Nephron (organoid): ENCODE measurements around the gene GRK3.

Experiments used
- H3K27ac Mint-ChIP-seq, 3 experiments: 2 replicates each; pipeline ENCODE4 v1.8.0; 2020; ENCODE audit warnings: mixed read lengths in 3 of 3, mild to moderate bottlenecking in 2 of 3, moderate library complexity in 1 of 3
- H3K27me3 Mint-ChIP-seq: 2 replicates; pipeline ENCODE4 v1.8.0; 2021; ENCODE audit warnings: low read depth, mild to moderate bottlenecking, moderate library complexity, mixed read lengths
- H3K36me3 Mint-ChIP-seq: 2 replicates; pipeline ENCODE4 v1.8.0; 2020; ENCODE audit warnings: low read depth, mixed read lengths
- H3K4me1 Mint-ChIP-seq: 2 replicates; pipeline ENCODE4 v1.8.0; 2020; ENCODE audit warnings: mixed read lengths
- H3K4me3 Mint-ChIP-seq, 3 experiments: 2 replicates each; pipeline ENCODE4 v1.8.0; 2020; ENCODE audit warnings: mild to moderate bottlenecking in 3 of 3, mixed read lengths in 3 of 3, moderate library complexity in 2 of 3
- H3K9me3 Mint-ChIP-seq: 2 replicates; pipeline ENCODE4 v1.8.0; 2020; ENCODE audit warnings: mixed read lengths
- CTCF ChIP-seq, 3 experiments: fragments of 200-600 bp; sonication (generic); IDR thresholded peaks; one replicate each; pipeline ENCODE4 v1.5.0; 2021; ENCODE audit warnings: antibody characterized with exemption in 3 of 3; ENCODE audit not compliant: unreplicated experiment in 3 of 3

The GRK3 gene

GRCh38 chr22:25627271-25627852 is 62.9 kb downstream of the GRK3 start:
- Mint-ChIP-seq H3K9me3 (no peaks in the 10 kb centered on the region), H3K4me3 (no peak overlapping the region), H3K27ac (no peak overlapping the region), H3K4me1 (peaks cover 14% of the 10 kb centered on the region), H3K36me3 (no peaks in the 10 kb centered on the region), H3K27me3 (no peaks in the 10 kb centered on the region)
- TF ChIP-seq CTCF (IDR thresholded peaks at IDR 0.05; ENCODE audit: unreplicated experiment in 3 of 3), result no peak

GRCh38 chr22:25628494-25628893 is 64.0 kb downstream of the GRK3 start:
- Mint-ChIP-seq H3K4me1 (peaks cover 13% of the 10 kb centered on the region), H3K27me3 (no peaks in the 10 kb centered on the region), H3K9me3 (no peaks in the 10 kb centered on the region), H3K27ac (no peak overlapping the region), H3K4me3 (no peak overlapping the region), H3K36me3 (no peaks in the 10 kb centered on the region)
- no peak for TF ChIP-seq CTCF (IDR thresholded peaks at IDR 0.05; ENCODE audit: unreplicated experiment in 3 of 3)

DNA sequence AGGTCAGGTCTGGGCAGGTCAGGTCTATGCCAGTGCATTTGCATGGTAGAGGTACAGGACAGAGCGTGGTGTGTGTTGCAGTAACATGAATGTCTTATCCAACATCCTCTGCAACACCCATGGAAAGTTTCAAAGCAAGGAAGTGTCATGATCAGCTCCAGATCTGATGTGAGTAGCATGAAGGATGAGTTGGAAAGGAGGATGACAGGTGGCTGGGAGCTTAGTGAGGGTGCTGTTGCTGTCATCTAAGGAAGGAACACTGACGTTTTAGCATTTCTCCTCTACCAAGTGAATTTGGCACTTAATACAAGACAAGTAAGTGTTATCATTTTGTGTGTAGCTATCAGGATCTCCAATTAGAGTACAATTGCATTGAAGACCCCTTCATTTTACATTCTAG is 65.1 kb downstream of the GRK3 start:
- Mint-ChIP-seq H3K36me3 (no peaks in the 10 kb centered on the region), H3K4me3 (no peak overlapping the region), H3K27ac (no peak overlapping the region), H3K27me3 (no peaks in the 10 kb centered on the region), H3K9me3 (no peaks in the 10 kb centered on the region), H3K4me1 (peaks cover 13% of the 10 kb centered on the region)
- TF ChIP-seq CTCF (IDR thresholded peaks at IDR 0.05; ENCODE audit: unreplicated experiment in 3 of 3), result no peak

DNA sequence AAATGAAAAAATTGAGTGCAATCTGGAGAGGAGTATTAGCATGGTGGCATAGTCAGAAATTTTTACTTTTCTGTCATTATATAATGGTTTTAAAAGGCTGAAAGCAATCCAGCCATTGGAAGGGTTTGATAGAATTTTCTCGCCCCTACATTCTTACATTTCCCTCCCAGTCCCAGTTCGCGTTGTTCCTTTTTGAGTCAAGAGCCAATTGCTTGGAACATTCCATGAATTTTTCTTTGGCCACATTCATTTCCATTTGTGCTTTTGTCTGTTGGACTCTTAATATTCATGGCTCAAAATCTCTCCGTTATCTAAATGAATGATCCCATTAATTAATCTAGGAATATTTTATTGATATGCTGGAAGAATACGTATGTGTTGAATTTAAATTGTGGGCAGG is 66.0 kb downstream of the GRK3 start:
- H3K27ac Mint-ChIP-seq, result no peak overlapping the region
- H3K27me3 Mint-ChIP-seq, result no peaks in the 10 kb centered on the region
- no peaks in the 10 kb centered on the region for H3K9me3 Mint-ChIP-seq
- H3K4me3 Mint-ChIP-seq, result no peak overlapping the region
- peaks cover 13% of the 10 kb centered on the region for H3K4me1 Mint-ChIP-seq
- TF ChIP-seq CTCF (IDR thresholded peaks at IDR 0.05; ENCODE audit: unreplicated experiment in 3 of 3), result no peak
- no peaks in the 10 kb centered on the region for H3K36me3 Mint-ChIP-seq

DNA sequence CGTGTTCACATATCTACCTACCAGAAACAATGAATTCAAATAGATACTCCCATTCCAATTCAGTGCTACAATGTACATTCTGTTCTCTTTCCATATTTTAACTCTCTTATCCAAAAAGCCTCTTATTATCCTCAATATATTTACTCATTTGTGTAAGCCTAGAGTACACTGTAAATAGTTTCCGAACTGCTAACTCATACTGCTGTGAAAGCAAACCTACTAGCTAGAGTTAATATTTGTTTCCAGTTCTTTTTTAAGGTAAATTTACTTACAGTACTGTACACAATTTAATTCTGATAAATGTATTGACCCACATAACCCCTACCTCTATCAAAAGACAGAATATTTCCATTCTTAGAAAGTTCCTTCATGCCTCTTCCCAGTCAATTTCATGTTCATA is 71.8 kb downstream of the GRK3 start:
- no peaks in the 10 kb centered on the region for H3K27me3 Mint-ChIP-seq
- H3K9me3 Mint-ChIP-seq, result peaks cover 7% of the 10 kb centered on the region
- H3K4me1 Mint-ChIP-seq, result no peaks in the 10 kb centered on the region
- no peak for TF ChIP-seq CTCF (IDR thresholded peaks at IDR 0.05; ENCODE audit: unreplicated experiment in 3 of 3)
- no peak overlapping the region for H3K27ac Mint-ChIP-seq
- H3K36me3 Mint-ChIP-seq, result peaks cover 18% of the 10 kb centered on the region
- H3K4me3 Mint-ChIP-seq, result no peak overlapping the region

GRCh38 chr22:25637032-25637431 is 72.6 kb downstream of the GRK3 start:
- no peaks in the 10 kb centered on the region for H3K27me3 Mint-ChIP-seq
- peaks cover 21% of the 10 kb centered on the region for H3K36me3 Mint-ChIP-seq
- H3K27ac Mint-ChIP-seq, result no peak overlapping the region
- H3K4me3 Mint-ChIP-seq, result no peak overlapping the region
- peaks cover 7% of the 10 kb centered on the region for H3K9me3 Mint-ChIP-seq
- H3K4me1 Mint-ChIP-seq, result no peaks in the 10 kb centered on the region
- no peak for TF ChIP-seq CTCF (IDR thresholded peaks at IDR 0.05; ENCODE audit: unreplicated experiment in 3 of 3)
